Right renal pelvis (tissue), 4 donors: Measurements from ENCODE around the gene DHX58. TPM values are rescaled to one million over a fixed set of nuclear protein-coding genes. Genes with fewer than 3 reads are reported as not detected.

Experiments used
- DNase-seq, 4 donors: peaks; one replicate each; pipeline ENCODE4 v3.0.0-alpha.2; 2013; ENCODE audit warnings: low read depth in 4 of 4, low spot score in 3 of 4, missing footprints in 1 of 4
- polyA plus RNA-seq, 4 donors: library from polyadenylated mRNA; unstranded; fragments of 120-200 nt; gene quantifications; one replicate each; pipeline ENCODE4 v1.2.1, GENCODE V29; 2013; ENCODE audit not compliant: insufficient read length in 4 of 4

Gene DHX58
- polyA plus RNA-seq, 4 donors = 7.1 to 9.5 (median 8.8) TPM

- DNase-seq = no peak
Observed at GRCh38 chr17:42130310-42130936, 17.9 kb upstream of the DHX58 start.

GRCh38 chr17:42129109-42129837 is 16.8 kb upstream of the DHX58 start:
- DNase-seq = no peak

GRCh38 chr17:42127414-42127813 is 14.9 kb upstream of the DHX58 start:
- DNase-seq = no peak

- DNase-seq = no peak
Observed at GRCh38 chr17:42126836-42127235, 14.3 kb upstream of the DHX58 start.

GRCh38 chr17:42125565-42125964 is 13.1 kb upstream of the DHX58 start:
- DNase-seq = no peak

GRCh38 chr17:42124256-42124655 is 11.7 kb upstream of the DHX58 start:
- DNase-seq = no peak

GRCh38 chr17:42122371-42123303 is 10.1 kb upstream of the DHX58 start, which contains the start of gene HSPB9:
TSS of gene HSPB9 (plus strand) at chr17:42122804. CDS start at chr17:42122851, 47 bp downstream.
- DNase-seq = no peak

- peak in 3 of 4 donors; percentile 55 to 72 (median 61) for DNase-seq
Observed at GRCh38 chr17:42120770-42121769, 8.6 kb upstream of the DHX58 start, which contains the start of gene KAT2A. TSS of gene KAT2A (minus strand) at chr17:42121367. CDS start at chr17:42121304, 63 bp downstream.

- DNase-seq = no peak
Observed at GRCh38 chr17:42120161-42120769, 7.8 kb upstream of the DHX58 start.

- DNase-seq = no peak
Observed at GRCh38 chr17:42119301-42119700, 6.8 kb upstream of the DHX58 start.

GRCh38 chr17:42118545-42118944 is 6.0 kb upstream of the DHX58 start:
- no peak for DNase-seq

GRCh38 chr17:42118126-42118510 is 5.6 kb upstream of the DHX58 start:
- no peak for DNase-seq

- DNase-seq = no peak
Observed at GRCh38 chr17:42117397-42118125, 5.0 kb upstream of the DHX58 start.

- peak; percentile 64 to 74 (median 66) for DNase-seq
Observed at GRCh38 chr17:42116705-42117396, 4.3 kb upstream of the DHX58 start.

- DNase-seq = no peak
Observed at GRCh38 chr17:42114118-42114517, 1.6 kb upstream of the DHX58 start.

- DNase-seq = no peak
Observed at GRCh38 chr17:42113293-42114069, 967 bp upstream of the DHX58 start.

GRCh38 chr17:42111871-42112551 is 503 bp downstream of the DHX58 start:
- no peak for DNase-seq
